HG02852 (cell line): ENCODE measurements around the gene CRACDL.

Experiments used
- ATAC-seq: cut with Tn5 transposase; IDR thresholded peaks from one replicate; pipeline ENCODE4 v1.9.1; 2021; ENCODE audit warnings: mild to moderate bottlenecking, moderate library complexity; ENCODE audit not compliant: unreplicated experiment

Gene CRACDL

DNA sequence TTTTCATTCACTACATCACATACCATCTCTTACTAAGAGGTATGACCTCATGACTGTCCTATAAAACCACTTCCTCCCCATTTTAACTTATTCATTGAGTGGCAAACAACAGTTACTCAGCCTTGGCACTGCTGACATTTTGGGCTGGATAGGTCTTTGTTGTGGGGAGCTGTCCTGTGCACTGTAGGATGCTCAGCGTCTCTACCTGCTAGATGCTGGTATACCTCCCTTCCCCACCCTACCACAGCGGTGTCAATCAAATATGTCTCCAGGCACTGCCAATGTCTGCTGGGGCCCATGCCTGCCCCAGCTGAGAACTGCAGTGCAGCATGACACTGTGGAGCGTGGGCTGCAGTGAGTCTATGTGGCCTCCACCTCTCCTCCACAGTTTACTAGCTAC lies 128.8 kb downstream of the CRACDL start:
- no peak for ATAC-seq

DNA sequence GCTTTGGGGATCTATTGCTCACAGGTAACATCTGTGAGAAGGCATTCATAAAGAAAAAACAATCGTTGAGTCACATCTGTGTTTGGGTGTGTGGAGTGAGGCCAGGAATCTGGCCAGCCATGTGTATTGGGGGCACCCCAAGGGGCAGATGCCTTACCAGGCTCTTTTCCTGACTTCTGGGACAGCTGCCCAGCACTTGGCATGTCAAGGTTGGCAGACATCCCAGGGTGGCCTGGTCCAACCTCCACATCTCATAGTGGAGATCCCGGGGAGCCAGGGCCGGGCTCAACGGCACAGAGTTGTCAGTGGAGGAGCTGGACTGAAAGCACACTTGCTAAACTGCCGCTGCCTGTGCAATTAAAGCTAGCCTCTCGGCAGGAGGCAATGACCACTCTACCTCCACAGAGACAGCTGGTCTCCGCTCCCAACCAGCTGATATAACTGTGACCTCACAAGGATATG lies 129.8 kb downstream of the CRACDL start:
- ATAC-seq: no peak

DNA sequence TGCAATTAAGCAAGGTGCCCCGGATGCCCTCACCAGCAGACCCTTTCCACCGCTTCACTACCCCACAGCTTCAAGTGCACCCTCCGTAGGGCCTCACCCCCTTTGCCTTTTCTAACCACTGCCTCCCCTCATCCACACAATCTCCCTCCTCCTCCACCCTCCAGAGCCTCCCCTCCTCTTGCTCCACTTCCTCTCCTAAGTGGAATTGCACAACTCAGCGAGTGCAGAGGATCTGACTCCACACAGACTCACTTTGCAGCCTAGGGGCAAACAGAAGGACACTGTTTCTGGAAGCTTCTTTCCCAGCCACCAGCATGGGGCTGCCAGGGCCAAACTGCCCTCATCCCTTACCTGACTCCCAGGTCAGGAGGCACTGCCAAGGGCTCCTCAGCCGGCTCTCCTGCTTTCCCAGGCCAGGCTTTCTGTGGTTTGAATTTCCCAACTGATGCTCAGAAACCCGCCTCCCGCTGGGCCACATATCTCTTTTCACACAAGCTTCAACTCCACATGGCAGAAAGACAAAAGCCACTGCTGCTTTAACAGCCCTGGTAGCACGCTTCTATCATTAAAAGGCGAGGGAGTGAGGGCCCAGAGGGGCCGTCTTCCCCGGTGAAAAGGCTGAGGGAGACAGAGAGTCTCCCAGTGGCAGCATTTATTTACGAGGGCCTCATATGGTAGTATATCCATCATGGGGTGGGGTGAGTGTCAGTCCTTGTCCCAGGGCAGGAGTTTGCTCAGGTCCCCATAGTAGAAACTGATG lies 130.4 kb downstream of the CRACDL start:
- ATAC-seq: no peak

DNA sequence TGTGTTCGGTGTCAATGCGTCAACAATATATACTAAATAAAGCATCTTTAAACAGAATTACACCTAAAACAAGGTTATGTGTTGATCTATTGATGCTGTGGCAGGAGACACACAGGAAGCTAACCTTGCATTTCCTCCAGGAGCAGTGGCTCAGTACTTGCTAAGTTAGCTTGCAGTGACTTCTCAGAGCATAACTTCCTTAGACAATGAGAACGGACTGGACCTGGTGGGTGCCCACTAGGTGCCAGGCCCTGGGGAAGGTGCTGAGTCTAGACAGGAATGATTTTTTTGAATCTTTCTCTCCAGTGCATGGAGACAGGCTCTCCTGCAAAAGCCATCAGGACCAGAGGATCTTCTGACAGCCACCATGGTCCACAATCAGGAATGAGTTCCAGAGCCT lies 131.3 kb downstream of the CRACDL start:
- ATAC-seq: no peak

DNA sequence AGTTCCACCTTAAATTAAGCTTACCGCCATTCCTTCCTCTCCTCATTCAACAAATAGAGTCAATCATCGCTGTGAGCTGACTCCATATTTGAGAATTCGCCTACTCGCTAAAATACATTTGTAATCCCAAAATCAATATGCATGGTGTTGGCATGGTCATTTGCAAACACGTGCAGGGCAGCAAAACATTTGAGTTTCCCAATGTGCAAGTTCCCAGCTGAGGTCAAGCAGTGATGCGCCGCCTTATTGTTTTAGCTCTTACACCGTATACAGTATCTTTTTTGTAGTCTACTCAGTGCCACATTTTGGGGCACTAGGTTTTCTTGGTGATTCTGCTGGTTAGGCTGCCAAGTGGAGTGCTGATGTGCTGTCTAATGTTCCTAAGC lies 131.8 kb downstream of the CRACDL start:
- ATAC-seq: no peak

DNA sequence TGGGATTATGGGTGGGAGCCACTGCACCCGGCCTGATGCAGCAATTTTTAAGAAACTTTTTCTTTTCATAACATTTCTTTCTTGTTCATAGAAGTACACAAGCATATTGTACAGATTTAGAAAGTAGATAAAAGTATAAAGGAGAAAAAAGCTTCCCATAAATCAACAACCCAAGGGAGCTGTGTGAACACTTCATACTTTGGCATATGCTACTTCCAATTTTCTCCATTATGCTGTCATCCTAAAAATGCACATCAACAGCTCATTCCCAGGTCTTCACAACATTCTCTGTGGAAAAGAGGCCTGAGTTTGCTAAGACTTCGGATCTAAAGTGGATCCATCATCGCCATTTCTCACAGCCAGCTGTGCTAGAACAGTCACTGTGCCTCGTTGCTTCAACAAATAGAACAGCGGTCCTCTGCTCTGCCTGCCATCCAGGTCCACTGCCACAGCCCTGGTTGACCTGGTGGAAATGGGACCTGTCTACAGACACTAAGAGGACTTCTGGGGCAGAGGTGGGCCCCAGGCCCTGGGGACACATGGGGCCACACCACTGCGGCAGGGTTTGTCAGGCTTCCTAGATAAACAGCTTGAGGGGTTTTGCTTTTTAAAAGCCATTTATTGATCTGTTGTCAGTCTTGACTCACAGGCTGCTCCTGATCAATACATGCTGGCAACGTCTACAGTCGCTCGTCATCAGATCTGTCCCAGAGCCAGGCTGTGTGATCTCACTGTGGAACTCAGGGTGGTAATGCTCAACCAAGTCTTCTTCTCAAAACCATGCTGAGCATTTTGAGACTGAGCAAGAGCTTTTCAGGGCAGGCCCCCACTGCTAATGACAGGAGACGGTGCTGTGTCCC lies 132.4 kb downstream of the CRACDL start:
- no peak for ATAC-seq

DNA sequence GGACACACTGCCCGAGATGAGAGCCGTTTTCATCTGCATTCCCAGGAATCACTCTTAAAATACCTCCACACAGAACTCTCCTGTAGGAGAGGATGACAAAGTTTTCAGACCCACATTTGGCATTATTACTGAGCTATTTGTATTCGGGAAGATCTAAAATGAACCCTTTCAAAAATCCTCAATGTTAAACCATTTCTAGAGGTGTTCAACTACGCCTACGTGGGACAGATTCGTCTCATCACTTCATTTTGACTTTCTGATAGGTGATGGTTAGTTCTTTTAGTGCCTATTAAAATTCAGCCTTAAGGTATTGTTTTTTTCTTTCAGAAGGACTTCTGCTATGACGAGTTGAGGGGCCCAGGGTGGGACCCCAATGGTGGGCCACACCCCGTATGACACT lies 133.7 kb downstream of the CRACDL start:
- no peak for ATAC-seq

DNA sequence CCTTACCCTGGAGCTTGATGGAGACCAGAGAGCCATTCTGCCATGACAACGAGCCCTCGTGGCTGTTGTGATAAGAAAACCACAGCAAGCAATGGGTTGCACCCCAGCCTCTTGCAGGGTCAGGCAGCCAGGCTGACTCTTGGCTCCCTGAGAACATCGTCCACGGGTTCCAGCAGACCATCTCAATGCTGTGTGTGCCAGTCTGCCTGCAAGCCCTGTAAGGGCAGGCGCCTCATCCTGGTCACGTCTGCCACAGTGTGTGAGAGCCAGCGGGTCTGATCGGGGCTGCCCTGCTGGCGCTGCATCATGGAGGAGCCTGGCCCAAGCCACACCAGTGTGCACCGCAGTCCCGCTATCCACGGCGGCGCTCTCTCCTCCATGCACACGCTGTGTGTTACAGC lies 134.1 kb downstream of the CRACDL start:
- ATAC-seq: no peak

DNA sequence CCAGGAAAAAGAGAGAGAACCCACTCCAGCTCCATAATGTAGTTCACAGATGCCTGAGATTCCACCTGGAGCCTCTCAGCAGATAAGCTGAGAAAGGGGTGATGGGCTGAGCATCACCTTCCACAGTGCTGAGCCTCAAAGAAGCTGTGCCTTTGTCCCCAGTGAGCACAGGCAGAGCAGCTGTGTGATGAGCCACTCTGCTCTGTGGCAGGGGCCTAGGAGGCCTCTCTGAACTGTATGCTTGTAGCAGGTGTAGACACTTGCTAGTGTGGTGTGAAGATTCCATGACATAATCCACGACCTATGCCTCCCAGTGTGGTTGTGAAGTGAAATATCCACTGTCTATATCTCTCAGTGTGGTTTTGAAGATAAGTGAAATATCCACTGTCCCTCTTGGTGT lies 134.7 kb downstream of the CRACDL start:
- ATAC-seq: no peak

DNA sequence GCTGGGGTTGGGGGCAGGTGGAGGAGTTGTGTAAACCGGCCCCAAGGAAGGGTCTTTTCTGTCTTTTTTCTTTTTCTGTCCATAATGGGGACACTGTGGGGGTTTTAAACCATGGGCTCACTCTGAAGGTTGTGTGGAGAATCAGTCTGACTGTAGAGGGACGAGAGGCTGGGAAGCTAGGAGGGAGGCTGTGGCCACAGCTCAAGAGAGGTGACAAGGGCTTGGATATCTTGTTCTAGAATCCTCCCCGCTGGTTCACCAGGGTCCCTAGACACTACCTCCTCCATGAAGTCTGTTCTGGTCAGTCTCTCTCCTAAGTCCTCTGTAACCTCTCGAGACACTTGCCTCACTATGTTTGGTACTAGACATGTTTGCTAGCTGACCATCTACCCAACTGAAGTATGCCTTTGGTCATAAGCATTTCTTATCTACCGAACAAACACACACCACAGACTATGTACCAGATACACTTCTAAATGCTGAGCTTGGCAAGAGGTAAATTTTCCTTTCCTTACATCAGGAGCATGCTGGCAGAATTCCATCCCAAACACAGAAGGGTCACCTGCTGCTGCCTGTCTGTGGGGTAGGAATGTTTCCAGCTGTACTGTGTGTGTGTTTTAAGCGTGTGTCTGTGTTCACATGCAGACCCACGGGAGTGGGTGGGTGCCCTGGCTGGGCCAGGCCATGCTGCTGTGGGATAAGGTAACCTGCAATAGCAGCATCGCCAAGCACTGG lies 135.5 kb downstream of the CRACDL start:
- ATAC-seq: no peak

DNA sequence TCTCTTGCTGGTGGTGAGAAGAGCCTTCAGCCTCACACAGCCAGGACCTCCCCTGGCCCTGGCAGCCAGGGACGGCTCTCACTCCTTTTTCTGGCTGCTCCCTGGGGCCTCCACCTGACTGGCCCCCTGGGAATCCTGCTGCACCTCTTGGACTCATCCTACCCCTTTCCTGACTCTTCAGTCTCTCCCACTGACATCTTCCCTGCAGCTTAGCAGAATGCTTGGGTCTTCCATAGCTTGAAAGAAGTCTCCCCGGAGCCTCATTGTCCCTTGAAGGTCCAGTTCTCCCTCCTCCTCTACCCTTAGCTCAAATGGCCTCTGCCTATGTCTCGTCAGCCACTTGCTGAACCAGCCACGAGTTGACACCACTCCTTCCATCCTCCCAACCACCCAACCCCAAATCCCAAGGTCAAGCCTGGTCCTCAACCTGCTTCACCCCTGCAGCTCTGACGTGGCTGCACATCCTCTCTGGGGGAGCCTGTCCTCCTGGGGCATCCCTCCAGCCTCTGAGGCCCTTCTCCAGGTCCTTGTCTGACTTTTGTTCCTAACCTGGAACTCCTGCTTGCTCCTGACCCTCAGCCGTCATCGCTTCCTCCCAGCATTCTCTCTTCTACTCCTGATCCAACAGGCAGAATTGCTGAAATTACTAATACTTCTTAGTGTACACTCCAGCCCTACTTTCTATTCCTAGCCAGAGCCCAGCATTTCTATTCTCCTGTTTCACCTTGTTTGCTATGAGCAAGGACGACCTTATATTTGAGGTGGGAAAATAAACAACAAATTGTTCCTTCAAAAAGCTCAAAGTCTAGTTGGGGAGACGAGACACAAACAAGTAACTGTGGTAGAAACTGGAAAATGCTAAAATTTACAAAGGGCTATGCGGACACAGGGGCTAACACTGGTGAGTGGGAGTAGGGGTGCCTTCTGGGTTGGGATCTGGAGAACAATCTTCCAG lies 136.4 kb downstream of the CRACDL start:
- no peak for ATAC-seq

DNA sequence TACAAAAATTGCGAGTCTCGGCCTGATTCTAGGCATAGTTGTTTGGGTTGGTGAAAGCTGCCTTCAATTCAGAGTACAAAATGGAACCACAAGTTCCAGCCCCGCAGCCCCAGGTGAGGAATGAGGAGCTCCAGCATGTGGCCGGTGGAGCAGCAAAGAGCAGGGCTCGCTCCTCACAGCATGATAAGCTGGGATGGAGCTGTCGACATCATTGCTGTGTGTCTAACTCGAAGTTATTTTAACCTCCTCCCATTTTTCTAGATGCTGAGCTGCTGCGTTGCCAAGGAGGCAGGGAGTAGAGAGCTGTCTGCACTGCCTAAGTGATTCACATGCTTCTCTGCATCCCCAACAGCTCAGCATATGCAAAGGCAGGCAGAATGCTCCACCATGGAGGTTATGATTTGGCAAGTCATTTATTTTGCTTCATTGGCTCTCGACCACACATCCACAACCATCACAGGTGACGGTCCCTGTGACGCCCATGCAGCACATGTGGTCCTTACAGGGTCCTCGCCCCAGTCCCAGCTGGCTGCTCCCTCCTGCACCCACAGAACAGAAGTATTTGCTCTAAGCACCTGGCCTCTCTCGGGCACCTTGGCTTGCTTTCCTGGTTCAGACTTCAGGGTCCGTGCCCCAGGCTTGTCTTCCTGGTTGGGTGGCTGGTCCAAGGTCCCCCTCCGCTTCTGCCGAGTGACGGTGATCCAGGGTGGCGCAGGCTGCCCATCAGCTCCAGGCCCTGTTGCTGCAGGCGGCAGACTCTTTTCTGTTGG lies 139.1 kb downstream of the CRACDL start:
- ATAC-seq: no peak

DNA sequence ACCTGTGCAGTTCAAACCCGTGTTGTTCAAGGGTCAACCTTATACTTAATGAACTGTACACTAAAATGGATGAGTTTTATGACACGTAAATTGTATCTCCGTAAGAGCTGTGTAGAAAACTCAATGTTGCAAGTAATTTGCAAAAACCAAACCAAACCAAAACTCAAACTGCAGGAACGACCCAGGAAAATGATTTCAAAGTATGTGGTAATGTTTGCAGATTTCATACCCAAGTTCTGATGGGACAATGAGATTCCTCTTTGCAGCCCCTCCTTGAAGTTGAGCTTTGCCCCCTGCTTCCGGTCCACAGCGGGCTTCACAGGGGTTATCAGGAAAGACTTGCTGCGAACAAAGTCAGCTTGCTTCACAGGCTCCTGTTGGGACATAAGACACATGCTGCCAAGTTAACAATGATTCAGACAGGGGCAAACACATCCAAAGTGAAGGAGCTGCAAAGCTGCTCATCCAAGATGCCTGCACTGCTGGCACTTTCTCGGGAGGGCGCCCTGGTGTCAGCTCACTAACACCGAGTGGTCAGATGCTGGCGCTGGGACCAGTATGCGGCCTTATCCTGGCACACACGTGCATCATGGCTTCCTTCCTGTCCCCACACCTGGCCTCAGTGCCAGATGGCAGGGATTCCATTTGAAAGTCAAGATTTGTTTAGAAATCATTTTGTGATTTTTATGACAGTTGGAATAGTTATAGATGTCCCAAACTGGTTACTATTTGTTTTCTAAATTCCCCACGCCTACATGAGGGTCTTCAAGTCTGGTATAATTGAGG lies 139.9 kb downstream of the CRACDL start:
- ATAC-seq: no peak

DNA sequence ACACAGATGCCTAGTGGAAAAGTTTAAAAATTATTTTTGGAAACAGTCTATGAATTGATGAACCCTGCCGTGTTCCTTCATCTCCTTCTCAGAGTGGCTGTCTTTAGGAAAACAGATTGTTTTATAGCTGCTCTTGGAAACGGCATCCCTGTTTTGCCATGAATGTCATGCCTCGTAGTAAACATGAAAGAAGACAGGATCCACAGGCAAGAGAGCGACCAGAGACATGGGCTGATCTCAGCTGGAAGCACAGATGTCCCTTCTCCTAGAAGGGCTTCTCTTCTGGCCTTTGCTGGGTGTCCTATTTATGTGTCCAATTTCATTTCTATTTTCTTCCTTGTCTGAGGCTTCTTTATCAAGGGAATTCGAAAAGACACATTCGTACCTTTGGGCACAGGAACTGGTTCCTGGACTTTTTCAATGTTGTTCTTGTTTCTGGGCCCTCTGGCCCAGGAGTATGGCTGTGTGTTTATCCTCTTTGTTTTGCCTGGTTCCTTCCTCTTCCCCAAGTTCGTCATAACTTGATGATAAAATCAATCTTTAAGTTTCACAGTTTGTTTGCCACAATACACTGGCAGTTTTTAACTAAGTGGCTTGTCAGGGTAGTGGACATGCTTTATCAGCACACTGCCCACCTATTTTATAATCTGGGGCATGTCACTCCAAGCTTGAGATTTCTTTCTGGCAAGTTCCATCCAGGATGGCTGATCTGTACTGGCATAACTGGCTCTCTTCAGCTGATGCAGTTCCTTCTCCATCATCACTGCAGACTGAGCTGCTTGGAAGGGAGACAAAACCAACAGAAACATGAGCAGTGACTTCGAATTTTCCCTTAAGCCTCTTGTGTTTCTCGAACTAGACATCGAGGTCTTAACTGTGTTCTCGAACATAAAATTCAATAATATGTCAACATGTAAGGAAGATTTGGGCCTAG lies 141.9 kb downstream of the CRACDL start:
- no peak for ATAC-seq

DNA sequence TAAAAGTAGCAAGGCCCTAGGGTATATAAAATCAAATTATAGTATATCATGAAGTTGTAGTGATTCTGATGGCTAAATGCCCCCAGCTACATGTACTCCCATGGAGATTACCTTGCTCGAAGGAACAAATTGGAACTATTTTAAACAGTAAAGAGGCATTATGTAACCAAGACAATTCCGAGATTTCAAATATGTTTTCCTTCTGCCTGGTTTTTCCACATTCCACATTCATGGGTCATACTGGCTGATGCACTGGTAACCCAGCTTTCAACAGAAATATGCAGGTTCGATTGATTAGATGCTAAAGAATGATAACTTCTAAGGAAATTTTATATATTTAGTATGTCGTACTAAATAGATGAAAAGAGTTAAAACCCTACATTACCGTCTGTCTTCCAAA lies 142.8 kb downstream of the CRACDL start:
- ATAC-seq: no peak

DNA sequence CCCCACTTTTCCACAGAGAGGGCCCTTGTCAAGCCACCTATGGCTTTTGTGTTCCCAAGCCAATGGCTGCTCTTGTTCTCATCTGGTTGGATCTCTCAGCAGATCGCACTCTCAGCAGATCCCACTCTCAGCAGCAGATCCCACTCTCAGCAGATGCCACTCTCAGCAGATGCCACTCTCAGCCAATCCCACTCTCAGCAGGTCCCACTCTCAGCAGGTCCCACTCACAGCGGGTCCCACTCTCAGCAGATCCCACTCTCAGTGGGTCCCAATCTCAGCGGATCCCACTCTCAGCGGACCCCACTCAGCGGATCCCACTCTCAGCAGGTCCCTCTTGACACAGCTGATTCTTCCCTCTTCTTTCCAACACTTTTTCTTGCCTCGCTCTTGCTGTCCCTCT lies 145.8 kb downstream of the CRACDL start:
- ATAC-seq: no peak

DNA sequence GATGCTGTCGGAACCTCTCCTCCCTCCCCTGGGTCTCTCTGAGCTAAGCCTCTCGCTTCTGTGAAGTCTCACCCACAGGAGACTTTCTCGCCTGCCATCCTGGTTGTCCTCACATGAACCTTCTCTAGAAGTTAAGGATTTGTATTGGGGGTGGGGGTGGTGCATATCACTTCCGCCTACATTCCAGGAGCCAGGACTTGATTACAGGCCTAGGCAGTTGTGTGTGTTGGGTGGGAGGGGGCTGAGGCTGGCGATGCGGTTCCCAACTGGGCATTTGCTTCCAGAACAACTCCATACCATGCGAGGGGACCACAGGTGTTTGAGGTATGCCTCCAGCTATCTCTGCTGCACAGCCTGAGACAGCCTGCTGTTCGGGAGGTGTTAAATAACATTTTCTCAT lies 148.3 kb downstream of the CRACDL start:
- no peak for ATAC-seq

DNA sequence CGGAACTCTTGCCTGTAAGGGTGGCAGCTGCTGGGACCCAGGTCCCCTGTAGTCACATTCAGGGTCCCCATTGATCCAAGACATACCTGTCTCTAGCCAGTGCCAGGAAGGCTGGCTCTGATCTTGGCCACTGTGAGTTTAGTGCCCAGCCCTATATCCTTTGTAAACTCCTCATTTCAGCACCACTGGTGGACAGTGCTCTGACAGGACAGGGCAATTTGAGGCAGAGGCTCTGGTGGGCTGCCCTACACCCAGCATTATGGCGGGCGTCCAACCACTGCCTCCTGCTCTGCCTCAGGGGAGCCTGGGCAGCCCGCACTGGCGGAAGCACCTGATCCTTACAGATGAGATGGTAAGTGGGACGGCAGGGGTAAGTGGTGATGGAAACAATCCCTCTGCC lies 149.8 kb downstream of the CRACDL start:
- no peak for ATAC-seq
